ENCODE results near the gene MLYCD.

Gene MLYCD

GRCh38 chr16:83924686-83925085 lies 25.8 kb downstream of the MLYCD start:
- no peak overlapping the region for H4K8ac ChIP-seq (ENCODE audit: low read length)
- no peak overlapping the region for H3K4me2 ChIP-seq (ENCODE audit: low read length, poor library complexity, severe bottlenecking)
- H3K18ac ChIP-seq (ENCODE audit: low read depth in 1 of 2, low read length in 2 of 2), result no peak overlapping the region
- WGBS, result 89% methylated on average over 13 of the region's 13 CpGs
- H3K9ac ChIP-seq (ENCODE audit: low read length), result no peak overlapping the region
- no peak overlapping the region for H2BK12ac ChIP-seq (ENCODE audit: low read length in 2 of 2)
- H3K23ac ChIP-seq (ENCODE audit: low read length in 2 of 2), result no peak overlapping the region
- H2AFZ ChIP-seq (ENCODE audit: low read depth, low read length), result no peak overlapping the region
- H2BK120ac ChIP-seq (ENCODE audit: low read depth, low read length), result no peak overlapping the region
- H2AK5ac ChIP-seq (ENCODE audit: low read length, severe bottlenecking), result no peak overlapping the region
- no peaks in the 10 kb centered on the region for H3K9me3 ChIP-seq (ENCODE audit: control insufficient read depth, low read length)
- no peaks in the 10 kb centered on the region for H3K79me1 ChIP-seq (replicated peaks; ENCODE audit: low read length, poor library complexity, severe bottlenecking)
- H3K4me3 ChIP-seq (ENCODE audit: insufficient read depth in 1 of 2, low read depth in 1 of 2, low read length in 2 of 2), result no peak overlapping the region
- no peak overlapping the region for H2BK15ac ChIP-seq (ENCODE audit: low read depth, poor library complexity, severe bottlenecking)
- no peak overlapping the region for H2BK5ac ChIP-seq (ENCODE audit: low read depth, low read length, poor library complexity, severe bottlenecking)
- H3K36me3 ChIP-seq (ENCODE audit: control insufficient read depth in 1 of 2, insufficient read depth in 2 of 2, low read depth in 1 of 2, low read length in 2 of 2), result peaks cover 4 to 36% of the 10 kb centered on the region in 2 experiments
- peaks cover 5% of the 10 kb centered on the region for H3K4me1 ChIP-seq (ENCODE audit: control insufficient read depth, insufficient read depth, low read depth, low read length)
- H3K27ac ChIP-seq (ENCODE audit: low read length, poor library complexity, severe bottlenecking), result no peak overlapping the region
- H3K27me3 ChIP-seq (ENCODE audit: control insufficient read depth in 1 of 2, insufficient read depth in 1 of 2, low read length in 2 of 2), result no peaks in the 10 kb centered on the region
- H4K91ac ChIP-seq (ENCODE audit: low read length), result no peak overlapping the region
- no peak overlapping the region for H3K14ac ChIP-seq (ENCODE audit: low read length in 2 of 2)
- no peak for DNase-seq
- no peak overlapping the region for H3K4ac ChIP-seq (ENCODE audit: low read depth in 1 of 2, low read length in 2 of 2)

DNA sequence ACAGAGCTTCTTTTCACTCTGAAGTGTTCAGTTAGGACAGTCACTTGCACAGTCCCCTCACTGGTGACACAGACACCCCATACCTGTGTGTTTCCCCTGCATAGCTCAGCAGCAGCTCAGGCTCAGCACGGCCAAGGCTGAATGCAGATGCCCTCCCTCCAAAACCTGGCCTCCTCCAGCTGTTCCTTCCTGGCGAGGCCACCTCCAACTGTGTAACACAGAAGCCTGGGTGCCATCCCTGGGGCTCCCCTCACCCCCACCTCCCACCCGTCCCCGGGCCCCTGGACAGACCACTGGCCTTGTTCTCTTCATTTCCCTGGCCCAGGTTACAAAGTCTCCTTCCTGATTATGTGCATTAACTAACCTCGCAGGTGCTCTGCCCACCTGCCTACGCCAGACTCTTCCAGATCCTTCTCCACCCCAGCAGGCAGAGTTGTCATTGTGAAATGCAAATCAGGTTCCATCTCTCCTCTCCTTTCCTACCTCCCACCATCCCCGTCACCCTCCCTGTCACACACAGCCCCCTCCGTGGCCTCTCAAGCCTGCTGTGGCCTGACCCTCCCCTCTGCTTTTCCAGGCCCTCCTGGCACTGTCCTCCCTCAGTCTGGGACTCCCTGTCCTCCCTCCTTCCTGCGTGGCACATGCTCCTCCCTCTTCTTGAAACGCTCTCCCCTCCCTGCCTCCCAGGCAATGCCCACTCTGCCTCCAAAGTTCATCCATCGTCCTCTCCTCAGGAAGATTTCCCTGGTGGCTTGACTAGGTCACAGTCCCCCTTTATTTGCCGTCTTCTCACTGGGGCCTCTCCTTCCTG lies 26.4 kb downstream of the MLYCD start:
- Histone ChIP-seq H3K18ac (ENCODE audit: low read depth in 1 of 2, low read length in 2 of 2) (no peak overlapping the region), H3K14ac (ENCODE audit: low read length in 2 of 2) (no peak overlapping the region), H3K23ac (ENCODE audit: low read length in 2 of 2) (no peak overlapping the region), H2BK120ac (ENCODE audit: low read depth, low read length) (no peak overlapping the region), H3K4me1 (ENCODE audit: control insufficient read depth, insufficient read depth, low read depth, low read length) (peaks cover 5% of the 10 kb centered on the region), H3K27ac (ENCODE audit: low read length, poor library complexity, severe bottlenecking) (no peak overlapping the region), H3K9me3 (ENCODE audit: control insufficient read depth, low read length) (no peaks in the 10 kb centered on the region), H3K36me3 (ENCODE audit: control insufficient read depth in 1 of 2, insufficient read depth in 2 of 2, low read depth in 1 of 2, low read length in 2 of 2) (peaks cover 0 to 30% of the 10 kb centered on the region in 2 experiments), H3K9ac (ENCODE audit: low read length) (no peak overlapping the region), H2BK5ac (ENCODE audit: low read depth, low read length, poor library complexity, severe bottlenecking) (no peak overlapping the region), H2AK5ac (ENCODE audit: low read length, severe bottlenecking) (no peak overlapping the region), H3K79me1 (replicated peaks; ENCODE audit: low read length, poor library complexity, severe bottlenecking) (no peaks in the 10 kb centered on the region), H3K4ac (ENCODE audit: low read depth in 1 of 2, low read length in 2 of 2) (no peak overlapping the region), H3K27me3 (ENCODE audit: control insufficient read depth in 1 of 2, insufficient read depth in 1 of 2, low read length in 2 of 2) (no peaks in the 10 kb centered on the region), H3K4me3 (ENCODE audit: insufficient read depth in 1 of 2, low read depth in 1 of 2, low read length in 2 of 2) (no peak overlapping the region), H2AFZ (ENCODE audit: low read depth, low read length) (no peak overlapping the region), H2BK15ac (ENCODE audit: low read depth, poor library complexity, severe bottlenecking) (no peak overlapping the region), H4K91ac (ENCODE audit: low read length) (no peak overlapping the region), H2BK12ac (ENCODE audit: low read length in 2 of 2) (no peak overlapping the region), H4K8ac (ENCODE audit: low read length) (no peak overlapping the region), H3K4me2 (ENCODE audit: low read length, poor library complexity, severe bottlenecking) (no peak overlapping the region)
- no peak for DNase-seq
- 76% methylated on average over 12 of the region's 12 CpGs for whole genome bisulfite sequencing

DNA sequence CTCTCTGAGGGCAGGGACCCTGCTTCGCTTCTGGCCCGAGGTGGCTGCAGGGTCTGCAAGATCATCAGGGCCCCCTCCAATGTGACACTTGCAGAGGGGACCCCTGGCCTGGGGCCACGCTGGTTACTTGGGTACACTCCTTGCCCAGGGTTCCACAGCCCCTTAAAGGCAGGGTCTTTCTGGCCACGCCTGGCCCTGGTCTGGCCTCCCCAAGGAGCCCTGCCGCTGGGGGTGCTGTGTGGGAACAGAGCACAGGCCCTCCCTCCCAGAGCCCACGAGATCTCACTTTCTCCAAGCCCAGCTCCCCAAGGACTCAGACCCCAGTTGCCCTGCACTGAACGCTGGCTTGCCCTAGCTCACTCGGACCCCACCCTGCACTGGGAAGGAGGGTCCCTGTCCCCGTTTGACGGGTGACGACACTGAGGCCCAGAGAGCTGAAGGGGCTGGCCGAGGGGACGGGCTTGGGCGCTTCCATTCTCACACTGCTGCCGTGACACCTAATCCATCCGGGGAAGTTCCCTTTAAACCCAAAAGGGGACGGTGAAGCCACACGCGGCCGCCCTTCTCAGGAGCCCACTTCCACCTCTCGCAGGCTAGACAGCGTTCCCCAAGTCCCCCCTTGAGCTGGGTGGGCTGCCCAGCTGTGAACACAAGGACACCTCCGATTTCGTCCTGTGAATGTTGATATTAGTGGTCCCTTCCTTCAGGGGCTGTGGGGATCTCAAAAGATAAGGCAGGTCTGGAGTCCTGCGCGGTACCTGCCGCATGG lies 27.2 kb downstream of the MLYCD start:
- H3K4me3 ChIP-seq (ENCODE audit: insufficient read depth in 1 of 2, low read depth in 1 of 2, low read length in 2 of 2), result peak overlapping the region in 1 of 2 experiments; percentile 55
- WGBS, result 61% methylated on average over 27 of the region's 27 CpGs
- H3K9me3 ChIP-seq (ENCODE audit: control insufficient read depth, low read length), result no peaks in the 10 kb centered on the region
- no peak overlapping the region for H3K4me2 ChIP-seq (ENCODE audit: low read length, poor library complexity, severe bottlenecking)
- H2BK120ac ChIP-seq (ENCODE audit: low read depth, low read length), result no peak overlapping the region
- no peak overlapping the region for H2AFZ ChIP-seq (ENCODE audit: low read depth, low read length)
- no peak for DNase-seq
- no peaks in the 10 kb centered on the region for H3K27me3 ChIP-seq (ENCODE audit: control insufficient read depth in 1 of 2, insufficient read depth in 1 of 2, low read length in 2 of 2)
- no peak overlapping the region for H2BK5ac ChIP-seq (ENCODE audit: low read depth, low read length, poor library complexity, severe bottlenecking)
- no peak overlapping the region for H3K4ac ChIP-seq (ENCODE audit: low read depth in 1 of 2, low read length in 2 of 2)
- H2AK5ac ChIP-seq (ENCODE audit: low read length, severe bottlenecking), result no peak overlapping the region
- no peak overlapping the region for H2BK15ac ChIP-seq (ENCODE audit: low read depth, poor library complexity, severe bottlenecking)
- peak overlapping the region; percentile 66 for H3K9ac ChIP-seq (ENCODE audit: low read length)
- peak overlapping the region in 1 of 2 experiments; percentile 6 for H2BK12ac ChIP-seq (ENCODE audit: low read length in 2 of 2)
- no peak overlapping the region for H4K91ac ChIP-seq (ENCODE audit: low read length)
- peaks cover 0 to 28% of the 10 kb centered on the region in 2 experiments for H3K36me3 ChIP-seq (ENCODE audit: control insufficient read depth in 1 of 2, insufficient read depth in 2 of 2, low read depth in 1 of 2, low read length in 2 of 2)
- peaks cover 5% of the 10 kb centered on the region for H3K4me1 ChIP-seq (ENCODE audit: control insufficient read depth, insufficient read depth, low read depth, low read length)
- H3K14ac ChIP-seq (ENCODE audit: low read length in 2 of 2), result no peak overlapping the region
- no peak overlapping the region for H4K8ac ChIP-seq (ENCODE audit: low read length)
- no peaks in the 10 kb centered on the region for H3K79me1 ChIP-seq (replicated peaks; ENCODE audit: low read length, poor library complexity, severe bottlenecking)
- H3K18ac ChIP-seq (ENCODE audit: low read depth in 1 of 2, low read length in 2 of 2), result no peak overlapping the region
- no peak overlapping the region for H3K27ac ChIP-seq (ENCODE audit: low read length, poor library complexity, severe bottlenecking)
- H3K23ac ChIP-seq (ENCODE audit: low read length in 2 of 2), result no peak overlapping the region

DNA sequence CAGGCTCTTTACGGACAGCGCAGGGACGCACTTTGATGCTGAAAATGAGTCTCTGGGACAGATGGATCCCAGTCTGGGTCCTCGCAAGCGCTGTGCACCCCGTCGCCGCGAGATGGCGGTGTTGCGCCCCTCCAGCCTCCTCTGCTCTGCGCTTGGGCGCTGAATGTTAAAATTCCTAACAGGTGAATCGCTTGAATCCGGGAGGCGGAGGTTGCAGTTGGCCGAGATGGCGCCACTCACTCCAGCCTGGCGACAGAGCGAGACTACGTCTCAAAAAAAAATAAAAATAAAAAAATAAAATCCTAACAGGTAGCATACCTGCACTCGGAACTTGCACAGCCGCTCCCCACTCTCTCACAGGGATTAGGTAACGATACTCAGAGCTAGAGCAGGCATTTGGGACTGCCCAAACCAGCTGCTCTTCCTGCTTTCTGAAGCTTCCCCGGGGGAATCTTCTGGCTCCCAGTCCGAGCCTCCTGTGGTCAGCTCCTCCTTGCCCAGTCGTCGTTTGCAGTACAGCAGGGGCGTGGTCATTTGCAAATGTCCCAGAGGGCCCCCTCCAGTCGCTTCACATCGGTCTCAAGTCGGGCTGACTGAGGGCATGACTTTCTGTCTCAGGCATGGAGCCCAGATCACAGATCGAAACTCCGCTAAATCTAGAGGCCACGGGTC lies 27.9 kb downstream of the MLYCD start:
- Histone ChIP-seq H3K23ac (ENCODE audit: low read length in 2 of 2) (no peak overlapping the region), H4K8ac (ENCODE audit: low read length) (no peak overlapping the region), H3K36me3 (ENCODE audit: control insufficient read depth in 1 of 2, insufficient read depth in 2 of 2, low read depth in 1 of 2, low read length in 2 of 2) (peaks cover 0 to 26% of the 10 kb centered on the region in 2 experiments), H3K9me3 (ENCODE audit: control insufficient read depth, low read length) (no peaks in the 10 kb centered on the region), H3K9ac (ENCODE audit: low read length) (peak overlapping the region; percentile 66), H3K79me1 (replicated peaks; ENCODE audit: low read length, poor library complexity, severe bottlenecking) (no peaks in the 10 kb centered on the region), H3K4me1 (ENCODE audit: control insufficient read depth, insufficient read depth, low read depth, low read length) (peaks cover 5% of the 10 kb centered on the region), H3K18ac (ENCODE audit: low read depth in 1 of 2, low read length in 2 of 2) (no peak overlapping the region), H3K27me3 (ENCODE audit: control insufficient read depth in 1 of 2, insufficient read depth in 1 of 2, low read length in 2 of 2) (peaks cover 0 to 2% of the 10 kb centered on the region in 2 experiments), H3K4me3 (ENCODE audit: insufficient read depth in 1 of 2, low read depth in 1 of 2, low read length in 2 of 2) (peak overlapping the region in 1 of 2 experiments; percentile 55), H2AFZ (ENCODE audit: low read depth, low read length) (no peak overlapping the region), H3K14ac (ENCODE audit: low read length in 2 of 2) (no peak overlapping the region), H2BK120ac (ENCODE audit: low read depth, low read length) (no peak overlapping the region), H2BK15ac (ENCODE audit: low read depth, poor library complexity, severe bottlenecking) (no peak overlapping the region), H3K27ac (ENCODE audit: low read length, poor library complexity, severe bottlenecking) (no peak overlapping the region), H2AK5ac (ENCODE audit: low read length, severe bottlenecking) (no peak overlapping the region), H2BK12ac (ENCODE audit: low read length in 2 of 2) (peak overlapping the region in 1 of 2 experiments; percentile 6), H3K4me2 (ENCODE audit: low read length, poor library complexity, severe bottlenecking) (peak overlapping the region; percentile 57), H3K4ac (ENCODE audit: low read depth in 1 of 2, low read length in 2 of 2) (no peak overlapping the region), H4K91ac (ENCODE audit: low read length) (no peak overlapping the region), H2BK5ac (ENCODE audit: low read depth, low read length, poor library complexity, severe bottlenecking) (no peak overlapping the region)
- 11% methylated on average over 35 of the region's 35 CpGs for WGBS
- DNase-seq, result peak; percentile 52
